T-cell (primary cell): ENCODE data around the gene SLC22A4. TPM values are rescaled to one million over a fixed set of nuclear protein-coding genes. Genes with fewer than 3 reads are reported as not detected.

Experiments
- ATAC-seq, 4 experiments: fragments of 200-7000 bp in 3 of 4; fragments of 150-1000 bp in 1 of 4; cut with Tn5 transposase; replicated peaks in 1 of 4; 1 replicate in 3 of 4; 2 replicates in 1 of 4; pipeline ENCODE4 v1.10.0; 2021; ENCODE audit warnings: moderate library complexity in 3 of 4, mild to moderate bottlenecking in 2 of 4, moderate number of reproducible peaks in 1 of 4
- CTCF ChIA-PET, 2 donors: fragments of 300-600 bp; sonication (Branson Sonifier 250); formaldehyde crosslinking; loops; one replicate each; lab custom pipeline; 2022; ENCODE audit warnings: antibody characterized with exemption in 2 of 2; lab: Charles Lee
- POLR2A ChIA-PET, 2 donors: fragments of 300-600 bp; sonication (Branson Sonifier 250); formaldehyde crosslinking; loops; one replicate each; lab custom pipeline; 2022; ENCODE audit warnings: antibody characterized with exemption in 2 of 2; lab: Charles Lee
- DNase-seq, 35 experiments: peaks; one replicate each; pipeline versions ENCODE4 v3.0.0 to v3.0.0-alpha.2; 2013 to 2023
- H3K27ac ChIP-seq: one replicate; pipeline ENCODE4 v1.5.1; 2013; ENCODE audit warnings: low read length
- H3K27me3 ChIP-seq, 2 experiments: replicated peaks in 1 of 2; 1 replicate in 1 of 2; 2 replicates in 1 of 2; pipeline versions ENCODE4 v1.6.1 to v1.7.0; 2013; ENCODE audit warnings: low read length in 1 of 2, mixed read lengths in 1 of 2; ENCODE audit not compliant: control insufficient read depth in 2 of 2, insufficient read depth in 2 of 2; ENCODE audit errors: extremely low read depth in 1 of 2
- H3K36me3 ChIP-seq, 2 donors: 1 replicate in 1 of 2; 2 replicates in 1 of 2; pipeline versions ENCODE4 v1.6.1 to v1.7.0; 2013; ENCODE audit warnings: low read length in 1 of 2; ENCODE audit not compliant: control insufficient read depth in 2 of 2, insufficient read depth in 1 of 2; ENCODE audit errors: extremely low read depth in 1 of 2
- H3K4me1 ChIP-seq, 2 experiments: 1 replicate in 1 of 2; 2 replicates in 1 of 2; pipeline versions ENCODE4 v1.6.1 to v1.7.0; 2013; ENCODE audit warnings: low read length in 2 of 2, mixed read lengths in 1 of 2; ENCODE audit not compliant: insufficient read depth in 2 of 2, control insufficient read depth in 1 of 2; ENCODE audit errors: extremely low read depth in 1 of 2
- H3K4me3 ChIP-seq, 2 donors: 1 replicate in 1 of 2; 2 replicates in 1 of 2; pipeline versions ENCODE4 v1.5.1 to v1.7.0; 2013; ENCODE audit warnings: mild to moderate bottlenecking in 2 of 2, low read length in 1 of 2, moderate library complexity in 1 of 2; ENCODE audit not compliant: control insufficient read depth in 1 of 2; ENCODE audit errors: extremely low read depth in 1 of 2
- H3K9me3 ChIP-seq: 2 replicates; pipeline ENCODE4 v1.7.0; 2013
- H3K27ac Mint-ChIP-seq, 2 donors: one replicate each; pipeline ENCODE4 v1.8.0; 2020 to 2021; ENCODE audit warnings: mild to moderate bottlenecking in 2 of 2, mixed read lengths in 2 of 2
- H3K27me3 Mint-ChIP-seq, 2 donors: one replicate each; pipeline ENCODE4 v1.8.0; 2021 to 2022; ENCODE audit warnings: mixed read lengths in 2 of 2
- H3K36me3 Mint-ChIP-seq: one replicate; pipeline ENCODE4 v1.8.0; 2021; ENCODE audit warnings: mixed read lengths
- H3K4me1 Mint-ChIP-seq, 3 donors: one replicate each; pipeline ENCODE4 v1.8.0; 2020 to 2022; ENCODE audit warnings: mixed read lengths in 3 of 3, mild to moderate bottlenecking in 1 of 3
- H3K4me3 Mint-ChIP-seq, 3 donors: one replicate each; pipeline ENCODE4 v1.8.0; 2020 to 2022; ENCODE audit warnings: mild to moderate bottlenecking in 3 of 3, mixed read lengths in 3 of 3, moderate library complexity in 3 of 3
- H3K9me3 Mint-ChIP-seq, 3 donors: one replicate each; pipeline ENCODE4 v1.8.0; 2020 to 2022; ENCODE audit warnings: mixed read lengths in 3 of 3
- WGBS: methylation state at CpG from one replicate; pipeline ENCODE4 v1.1.5; 2013; ENCODE audit warnings: missing lambda C conversion rate; ENCODE audit not compliant: insufficient coverage; 5-methylcytosine and 5-hydroxymethylcytosine counted together
- total RNA-seq, 35 experiments: library from RNA in 6 of 35; stranded (reverse) in 6 of 35; fragments of 120-200 nt in 1 of 35; gene quantifications; one replicate each; pipeline versions ENCODE4 v1.2.1 to v1.2.4 and lab custom pipeline; 2013 to 2026

SLC22A4 gene
- total RNA-seq, 5 donors from 2014 or later (not counting 1 experiment from before 2014, with no cell fraction given) = 0.20 TPM; not detected in 4

GRCh38 chr5:132266836-132267160, 27.4 kb upstream of the SLC22A4 start:
- ChIA-PET CTCF (no interaction called here), POLR2A (no interaction called here)
- WGBS = 100% methylated on average over 1 of the region's 1 CpG
- no peak overlapping the region for H3K27ac ChIP-seq
- DNase-seq (no peak), ATAC-seq (no peak)
- H3K36me3 ChIP-seq = no peaks in the 10 kb centered on the region
- Mint-ChIP-seq H3K4me1 (peaks cover 0 to 4% (median 0%) of the 10 kb centered on the region in 3 donors), H3K4me3 (no peak overlapping the region), H3K27me3 (no peaks in the 10 kb centered on the region), H3K36me3 (no peaks in the 10 kb centered on the region), H3K27ac (no peak overlapping the region), H3K9me3 (no peaks in the 10 kb centered on the region)
- H3K9me3 ChIP-seq = no peaks in the 10 kb centered on the region
- peaks cover 0 to 10% of the 10 kb centered on the region in 2 experiments for H3K27me3 ChIP-seq
- H3K4me1 ChIP-seq = peaks cover 0 to 10% of the 10 kb centered on the region in 2 experiments
- no peak overlapping the region for H3K4me3 ChIP-seq

- Histone ChIP-seq H3K4me3 (no peak overlapping the region), H3K36me3 (no peaks in the 10 kb centered on the region)
- H3K36me3 Mint-ChIP-seq = no peaks in the 10 kb centered on the region
Observed at GRCh38 chr5:132267166-132267739, 26.9 kb upstream of the SLC22A4 start.

GRCh38 chr5:132267931-132268768, 26.0 kb upstream of the SLC22A4 start:
- H3K27ac ChIP-seq = no peak overlapping the region

More at GRCh38 chr5:132267166-132267739, 26.9 kb upstream of the SLC22A4 start:
- ChIA-PET POLR2A (no interaction called here), CTCF (no interaction called here)
- H3K4me1 Mint-ChIP-seq = peaks cover 0 to 6% (median 2%) of the 10 kb centered on the region in 3 donors
- H3K27me3 Mint-ChIP-seq = peaks cover 2% of the 10 kb centered on the region in 2 donors
- ATAC-seq (no peak), DNase-seq (no peak)
- no peak overlapping the region for H3K27ac Mint-ChIP-seq
- no peaks in the 10 kb centered on the region for H3K9me3 Mint-ChIP-seq
- Histone ChIP-seq H3K27ac (no peak overlapping the region), H3K27me3 (peaks cover 0 to 15% of the 10 kb centered on the region in 2 experiments), H3K9me3 (no peaks in the 10 kb centered on the region), H3K4me1 (peaks cover 0 to 14% of the 10 kb centered on the region in 2 experiments)
- no peak overlapping the region for H3K4me3 Mint-ChIP-seq

GRCh38 chr5:132268769-132269551, 25.2 kb upstream of the SLC22A4 start:
- H3K27ac ChIP-seq = no peak overlapping the region
- H3K36me3 Mint-ChIP-seq = no peaks in the 10 kb centered on the region
- WGBS = 61% methylated on average over 4 of the region's 8 CpGs
- ChIA-PET CTCF (interaction anchor here in 1 of 2 donors (0.6 kb wide), 1 partner anchor 18 kb away, joined by 3 read pairs; no protein-coding TSS in a partner anchor), POLR2A (no interaction called here)
- no peak for ATAC-seq
- no peak overlapping the region for H3K4me3 ChIP-seq
- H3K36me3 ChIP-seq = no peaks in the 10 kb centered on the region
- DNase-seq = no peak
- H3K4me3 Mint-ChIP-seq = no peak overlapping the region
- H3K4me1 Mint-ChIP-seq = peaks cover 0 to 13% (median 10%) of the 10 kb centered on the region in 3 donors
- peaks cover 8 to 9% of the 10 kb centered on the region in 2 donors for H3K27me3 Mint-ChIP-seq
- H3K27me3 ChIP-seq = peaks cover 0 to 26% of the 10 kb centered on the region in 2 experiments
- H3K9me3 Mint-ChIP-seq = no peaks in the 10 kb centered on the region
- H3K9me3 ChIP-seq = no peaks in the 10 kb centered on the region
- peaks cover 0 to 18% of the 10 kb centered on the region in 2 experiments for H3K4me1 ChIP-seq
- no peak overlapping the region for H3K27ac Mint-ChIP-seq

More at GRCh38 chr5:132267931-132268768, 26.0 kb upstream of the SLC22A4 start:
- Histone ChIP-seq H3K4me1 (peaks cover 0 to 21% of the 10 kb centered on the region in 2 experiments), H3K9me3 (no peaks in the 10 kb centered on the region), H3K27me3 (peaks cover 0 to 23% of the 10 kb centered on the region in 2 experiments), H3K4me3 (no peak overlapping the region), H3K36me3 (no peaks in the 10 kb centered on the region)
- no peak for ATAC-seq
- Mint-ChIP-seq H3K9me3 (no peaks in the 10 kb centered on the region), H3K27ac (no peak overlapping the region), H3K4me1 (peaks cover 0 to 13% (median 9%) of the 10 kb centered on the region in 3 donors), H3K4me3 (no peak overlapping the region), H3K27me3 (peaks cover 3 to 9% of the 10 kb centered on the region in 2 donors), H3K36me3 (no peaks in the 10 kb centered on the region)
- ChIA-PET CTCF (interaction anchor here in 1 of 2 donors (0.6 kb wide), 1 partner anchor 18 kb away, joined by 3 read pairs; no protein-coding TSS in a partner anchor), POLR2A (no interaction called here)
- no peak for DNase-seq
- 0% methylated on average over 1 of the region's 6 CpGs for WGBS

GRCh38 chr5:132269635-132270334, 24.4 kb upstream of the SLC22A4 start:
- Mint-ChIP-seq H3K27me3 (peaks cover 9 to 14% of the 10 kb centered on the region in 2 donors), H3K36me3 (no peaks in the 10 kb centered on the region), H3K4me3 (no peak overlapping the region), H3K27ac (no peak overlapping the region), H3K9me3 (no peaks in the 10 kb centered on the region), H3K4me1 (peaks cover 0 to 13% (median 10%) of the 10 kb centered on the region in 3 donors)
- ATAC-seq = no peak
- ChIA-PET CTCF (no interaction called here), POLR2A (no interaction called here)
- no peak for DNase-seq
- no peak overlapping the region for H3K4me3 ChIP-seq
- no peaks in the 10 kb centered on the region for H3K9me3 ChIP-seq
- no peaks in the 10 kb centered on the region for H3K36me3 ChIP-seq
- no peak overlapping the region for H3K27ac ChIP-seq
- WGBS = 80% methylated on average over 3 of the region's 3 CpGs
- peaks cover 0 to 18% of the 10 kb centered on the region in 2 experiments for H3K4me1 ChIP-seq
- H3K27me3 ChIP-seq = peaks cover 0 to 32% of the 10 kb centered on the region in 2 experiments

GRCh38 chr5:132270335-132270665, 23.9 kb upstream of the SLC22A4 start:
- POLR2A ChIA-PET = no interaction called here
- ATAC-seq (no peak), DNase-seq (no peak)
- H3K4me3 Mint-ChIP-seq = peak overlapping the region in 1 of 3 donors; percentile 64
- peaks cover 0 to 13% (median 10%) of the 10 kb centered on the region in 3 donors for H3K4me1 Mint-ChIP-seq
- H3K9me3 Mint-ChIP-seq = no peaks in the 10 kb centered on the region
- H3K27ac Mint-ChIP-seq = no peak overlapping the region
- no peaks in the 10 kb centered on the region for H3K36me3 Mint-ChIP-seq
- Histone ChIP-seq H3K36me3 (no peaks in the 10 kb centered on the region), H3K27ac (no peak overlapping the region), H3K27me3 (peaks cover 0 to 33% of the 10 kb centered on the region in 2 experiments), H3K4me1 (peaks cover 0 to 18% of the 10 kb centered on the region in 2 experiments), H3K4me3 (no peak overlapping the region), H3K9me3 (no peaks in the 10 kb centered on the region)
- 80% methylated on average over 1 of the region's 1 CpG for WGBS
- peaks cover 9 to 15% of the 10 kb centered on the region in 2 donors for H3K27me3 Mint-ChIP-seq
- CTCF ChIA-PET = no interaction called here
